SU-DHL-6 (cell line): ENCODE measurements around the gene CLEC11A.

Source experiments
- EZH2phosphoT487 ChIP-seq: fragments of 200-600 bp; sonication (generic), shearing (Covaris generic); conservative IDR thresholded peaks from 2 replicates; pipeline ENCODE4 v1.6.1; 2018; ENCODE audit warnings: mild to moderate bottlenecking, antibody characterized with exemption, low read length, moderate library complexity, mixed read lengths
- TF ChIP-seq, protein P1 (sequence below): fragments of 200-600 bp; sonication (generic); IDR thresholded peaks from one replicate; pipeline ENCODE4 v1.5.1; 2017; ENCODE audit warnings: antibody characterized with exemption, mild to moderate bottlenecking, low read length, moderate library complexity; ENCODE audit not compliant: insufficient read depth, poor library complexity, severe bottlenecking

DNA sequence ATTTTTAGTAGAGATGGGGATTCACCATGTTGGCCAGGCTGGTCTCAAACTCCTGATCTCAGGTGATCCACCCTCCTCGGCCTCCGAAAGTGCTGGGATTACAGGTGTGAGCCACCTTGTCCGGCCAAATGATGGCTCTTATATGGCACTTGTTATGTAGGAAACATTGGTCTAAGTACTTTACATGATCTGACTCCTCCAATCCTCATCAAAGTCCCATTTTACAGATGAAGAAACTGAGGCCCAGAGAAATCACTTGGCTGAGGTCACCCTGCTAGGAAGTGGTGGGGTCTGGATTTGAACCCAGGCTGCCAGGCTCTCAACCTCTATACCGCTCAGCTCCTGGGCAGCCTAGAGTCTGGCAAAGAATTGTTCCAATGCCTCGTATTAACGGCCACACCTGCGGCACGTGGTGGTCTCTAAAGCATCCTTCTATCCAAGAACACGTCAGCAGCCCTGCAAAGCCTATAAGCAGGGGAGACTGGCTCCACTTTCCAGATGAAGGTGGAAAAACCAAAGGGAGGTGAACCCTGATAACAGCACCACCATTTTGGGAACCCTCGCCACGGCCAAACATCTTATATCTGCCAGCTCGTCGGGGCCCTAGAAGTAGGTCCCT lies 21.7 kb upstream of the CLEC11A start:
- TF ChIP-seq, protein P1, sequence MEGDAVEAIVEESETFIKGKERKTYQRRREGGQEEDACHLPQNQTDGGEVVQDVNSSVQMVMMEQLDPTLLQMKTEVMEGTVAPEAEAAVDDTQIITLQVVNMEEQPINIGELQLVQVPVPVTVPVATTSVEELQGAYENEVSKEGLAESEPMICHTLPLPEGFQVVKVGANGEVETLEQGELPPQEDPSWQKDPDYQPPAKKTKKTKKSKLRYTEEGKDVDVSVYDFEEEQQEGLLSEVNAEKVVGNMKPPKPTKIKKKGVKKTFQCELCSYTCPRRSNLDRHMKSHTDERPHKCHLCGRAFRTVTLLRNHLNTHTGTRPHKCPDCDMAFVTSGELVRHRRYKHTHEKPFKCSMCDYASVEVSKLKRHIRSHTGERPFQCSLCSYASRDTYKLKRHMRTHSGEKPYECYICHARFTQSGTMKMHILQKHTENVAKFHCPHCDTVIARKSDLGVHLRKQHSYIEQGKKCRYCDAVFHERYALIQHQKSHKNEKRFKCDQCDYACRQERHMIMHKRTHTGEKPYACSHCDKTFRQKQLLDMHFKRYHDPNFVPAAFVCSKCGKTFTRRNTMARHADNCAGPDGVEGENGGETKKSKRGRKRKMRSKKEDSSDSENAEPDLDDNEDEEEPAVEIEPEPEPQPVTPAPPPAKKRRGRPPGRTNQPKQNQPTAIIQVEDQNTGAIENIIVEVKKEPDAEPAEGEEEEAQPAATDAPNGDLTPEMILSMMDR = no peak
- TF ChIP-seq EZH2phosphoT487 = no peak
